HCT116 (cell line): ENCODE measurements around the gene GALNT5. TPM values are rescaled to one million over a fixed set of nuclear protein-coding genes. Genes with fewer than 3 reads are reported as not detected.

ENCODE experiments used
- ATAC-seq: fragments of 200-7000 bp; cut with Tn5 transposase; 2 replicates; pipeline ENCODE4 v1.9.1; 2020; ENCODE audit warnings: mild to moderate bottlenecking, moderate library complexity
- BruUV-seq: library from RNA; stranded (reverse); fragments of 400-500 nt; replicated peaks from 2 replicates; lab custom pipeline; 2021; lab: Mats Ljungman, UMichigan
- CTCF ChIA-PET: fragments of 300-600 bp; sonication (Branson Sonifier 250); formaldehyde crosslinking; loops from one replicate; lab custom pipeline; 2021; ENCODE audit warnings: antibody characterized with exemption; lab: Charles Lee
- POLR2A ChIA-PET: fragments of 300-600, 350-600 bp; sonication (Branson Sonifier 250); formaldehyde crosslinking; loops from one replicate; lab custom pipeline; 2021; ENCODE audit warnings: antibody characterized with exemption; lab: Charles Lee
- RAD21 ChIA-PET, 2 experiments: fragments of 300-600 bp; sonication (Branson Sonifier 250); formaldehyde crosslinking; loops; one replicate each; lab custom pipeline; 2023; ENCODE audit warnings: low total read pairs in 2 of 2; ENCODE audit not compliant: uncharacterized antibody in 2 of 2, unreplicated experiment in 2 of 2, low non-redundant PET in 1 of 2; lab: Charles Lee
- DNase-seq: peaks from one replicate; pipeline ENCODE4 v3.0.0-alpha.2; 2010; ENCODE audit warnings: low read depth, low spot score
- H2AFZ ChIP-seq: fragments of 200-600 bp; shearing (Covaris generic), sonication (generic); 2 replicates; pipeline ENCODE4 v1.6.1; 2017; ENCODE audit warnings: low read depth, mixed run types, mixed read lengths, antibody characterized with exemption, low read length; ENCODE audit not compliant: poor library complexity, severe bottlenecking
- H3K27ac ChIP-seq: 2 replicates; pipeline ENCODE4 v1.5.1; 2012; ENCODE audit warnings: low read depth, low read length
- H3K27me3 ChIP-seq: fragments of 200-600 bp; sonication (generic); 2 replicates; pipeline ENCODE4 v1.6.1; 2016; ENCODE audit warnings: mixed run types, low read length, mixed read lengths; ENCODE audit not compliant: insufficient read depth
- H3K36me3 ChIP-seq, 2 experiments: fragments of 200-500 bp in 1 of 2; fragments of 200-600 bp in 1 of 2; sonication (Bioruptor generic) in 1 of 2; sonication (generic) in 1 of 2; 2 replicates each; pipeline versions ENCODE4 v1.5.1 to v1.6.1; 2014 to 2016; ENCODE audit warnings: low read length in 2 of 2, inconsistent platforms in 1 of 2, mixed read lengths in 1 of 2, mixed run types in 1 of 2; ENCODE audit not compliant: insufficient read depth in 2 of 2, control insufficient read depth in 1 of 2
- H3K4me1 ChIP-seq, 2 experiments: fragments of 200-600 bp in 1 of 2; sonication (generic) in 1 of 2; 2 replicates each; pipeline versions ENCODE4 v1.5.1 to v1.6.1; 2012 to 2017; ENCODE audit warnings: low read length in 2 of 2, inconsistent platforms in 1 of 2, mild to moderate bottlenecking in 1 of 2, mixed read lengths in 1 of 2, mixed run types in 1 of 2, moderate library complexity in 1 of 2; ENCODE audit not compliant: insufficient read depth in 2 of 2, control insufficient read depth in 1 of 2
- H3K4me2 ChIP-seq: fragments of 200-600 bp; sonication (generic); 2 replicates; pipeline ENCODE4 v1.6.1; 2017; ENCODE audit warnings: mixed run types, low read length, mixed read lengths
- H3K4me3 ChIP-seq, 2 experiments: fragments of 200-600 bp in 1 of 2; sonication (generic) in 1 of 2; replicated peaks in 1 of 2; 2 replicates each; pipeline ENCODE4 v1.5.1; 2011 to 2016; ENCODE audit warnings: low read length in 2 of 2, control low read depth in 1 of 2, low read depth in 1 of 2, mild to moderate bottlenecking in 1 of 2, mixed read lengths in 1 of 2, mixed run types in 1 of 2
- H3K79me2 ChIP-seq: fragments of 200-600 bp; sonication (generic); 2 replicates; pipeline ENCODE4 v1.6.1; 2017; ENCODE audit warnings: mild to moderate bottlenecking, mixed run types, low read length, moderate library complexity, mixed read lengths; ENCODE audit not compliant: insufficient read depth
- H3K9ac ChIP-seq: fragments of 200-600 bp; sonication (generic); 2 replicates; pipeline ENCODE4 v1.6.1; 2016; ENCODE audit warnings: low read length, mixed read lengths
- H3K9me2 ChIP-seq: fragments of 200-600 bp; sonication (generic), shearing (Covaris generic); 2 replicates; pipeline ENCODE4 v1.6.1; 2017; ENCODE audit warnings: mixed run types, mild to moderate bottlenecking, moderate library complexity; ENCODE audit not compliant: insufficient read depth
- H3K9me3 ChIP-seq, 2 experiments: fragments of 200-500 bp in 1 of 2; fragments of 200-600 bp in 1 of 2; sonication (Bioruptor generic) in 1 of 2; sonication (generic) in 1 of 2; 2 replicates each; pipeline ENCODE4 v1.6.1; 2014 to 2017; ENCODE audit warnings: low read length in 2 of 2, mixed read lengths in 2 of 2, inconsistent platforms in 1 of 2, low read depth in 1 of 2, mild to moderate bottlenecking in 1 of 2, mixed run types in 1 of 2, moderate library complexity in 1 of 2; ENCODE audit not compliant: control insufficient read depth in 1 of 2, insufficient read depth in 1 of 2
- H4K20me1 ChIP-seq: fragments of 200-600 bp; sonication (generic), shearing (Covaris generic); 2 replicates; pipeline ENCODE4 v1.6.1; 2017; ENCODE audit warnings: mixed run types, mild to moderate bottlenecking, moderate library complexity; ENCODE audit not compliant: insufficient read depth
- CEBPB ChIP-seq: IDR thresholded peaks from 2 replicates; pipeline ENCODE4 v1.6.1; 2012; ENCODE audit warnings: low read depth
- CTCF ChIP-seq, 3 experiments: fragments of 200-600 bp in 1 of 3; sonication (generic) in 1 of 3; IDR thresholded peaks in 2 of 3; conservative IDR thresholded peaks in 1 of 3; 2 replicates each; pipeline ENCODE4 v1.5.1; 2012 to 2017; ENCODE audit warnings: low read depth in 2 of 3, low read length in 2 of 3, antibody characterized with exemption in 1 of 3, borderline replicate concordance in 1 of 3, control low read depth in 1 of 3, mild to moderate bottlenecking in 1 of 3, mixed read lengths in 1 of 3, mixed run types in 1 of 3, moderate library complexity in 1 of 3; ENCODE audit not compliant: insufficient read depth in 1 of 3
- EGR1 ChIP-seq: IDR thresholded peaks from 2 replicates; pipeline ENCODE4 v1.6.1; 2012; ENCODE audit warnings: low read depth
- ELF1 ChIP-seq: IDR thresholded peaks from 2 replicates; pipeline ENCODE4 v1.6.1; 2012; ENCODE audit warnings: low read depth, borderline replicate concordance
- EZH2 ChIP-seq: fragments of 200-600 bp; sonication (generic); IDR thresholded peaks from 2 replicates; pipeline ENCODE4 v1.6.1; 2017; ENCODE audit warnings: antibody characterized with exemption, mixed run types
- EZH2phosphoT487 ChIP-seq: fragments of 200-600 bp; IDR thresholded peaks from 2 replicates; pipeline ENCODE4 v1.6.1; 2018; ENCODE audit warnings: antibody characterized with exemption, borderline replicate concordance
- FOSL1 ChIP-seq: IDR thresholded peaks from 2 replicates; pipeline ENCODE4 v1.6.1; 2012; ENCODE audit warnings: low read depth
- JUND ChIP-seq: IDR thresholded peaks from 2 replicates; pipeline ENCODE4 v1.6.1; 2012
- POLR2AphosphoS5 ChIP-seq: IDR thresholded peaks from 2 replicates; pipeline ENCODE4 v1.6.1; 2011; ENCODE audit warnings: mild to moderate bottlenecking, low read depth, low read length, moderate library complexity
- RAD21 ChIP-seq: IDR thresholded peaks from 2 replicates; pipeline ENCODE4 v1.6.1; 2012; ENCODE audit warnings: low read depth, mild to moderate bottlenecking
- SIN3A ChIP-seq: IDR thresholded peaks from 2 replicates; pipeline ENCODE4 v1.6.1; 2012; ENCODE audit warnings: low read depth
- SP1 ChIP-seq: IDR thresholded peaks from 2 replicates; pipeline ENCODE4 v1.6.1; 2012; ENCODE audit warnings: low read depth
- SRF ChIP-seq: IDR thresholded peaks from 2 replicates; pipeline ENCODE4 v1.6.1; 2012; ENCODE audit warnings: low read depth
- TCF7L2 ChIP-seq: IDR thresholded peaks from 2 replicates; pipeline ENCODE4 v1.7.0; 2011; ENCODE audit warnings: borderline replicate concordance, inconsistent platforms; ENCODE audit not compliant: insufficient read depth, insufficient read length; ENCODE audit errors: extremely low read depth
- YY1 ChIP-seq: IDR thresholded peaks from 2 replicates; pipeline ENCODE4 v1.6.1; 2011; ENCODE audit warnings: low read length, low read depth, moderate library complexity, mild to moderate bottlenecking; ENCODE audit not compliant: insufficient replicate concordance; ENCODE audit errors: extremely low read depth
- ZFX ChIP-seq: fragments of 450-650 bp; IDR thresholded peaks from 2 replicates; pipeline ENCODE4 v1.6.1; 2017
- ZNF274 ChIP-seq: fragments of 200-500 bp; sonication (Bioruptor generic); IDR thresholded peaks from 2 replicates; pipeline ENCODE4 v1.6.1; 2014; ENCODE audit warnings: mild to moderate bottlenecking, low read depth, low read length, inconsistent platforms
- intact Hi-C: fragments of 100-400 bp; cut with micrococcal nuclease; formaldehyde crosslinking; loops from 2 replicates; pipeline ENCODE4 v1.10.0; 2022
- total RNA-seq: library from RNA; stranded (reverse); gene quantifications from one replicate; pipeline ENCODE4 v1.2.1, GENCODE V29; 2021; ENCODE audit not compliant: unreplicated experiment
- TF ChIP-seq, protein P1 (sequence below): IDR thresholded peaks from 2 replicates; pipeline ENCODE4 v1.6.1; 2012

Gene GALNT5
- total RNA-seq, 1 experiment from 2014 or later = 3.9 TPM

- BruUV-seq = no TSS peak
- ATAC-seq = no peak
- intact Hi-C loops = no loop called here
These were observed 19.2 kb upstream of the GALNT5 start for GRCh38 chr2:157238296-157238695.

DNA sequence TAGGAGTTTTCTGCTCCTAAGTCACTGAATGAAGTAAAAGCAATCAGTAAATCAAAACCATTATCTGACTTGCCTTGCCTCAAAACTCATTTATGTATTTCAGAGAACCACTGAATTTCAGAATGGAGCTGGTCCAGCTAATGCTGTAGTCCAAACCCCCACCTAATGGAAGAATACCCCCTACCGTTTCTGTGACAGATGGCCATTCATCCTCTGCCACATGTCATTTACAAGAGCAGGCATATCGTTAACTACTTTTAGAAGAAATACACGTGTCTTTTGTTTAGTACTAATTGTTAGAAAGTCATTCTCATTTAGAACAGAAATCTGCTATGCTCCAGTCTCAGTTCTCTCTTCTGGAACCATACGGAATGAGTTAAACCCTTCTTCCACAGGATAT, 12.8 kb upstream of the GALNT5 start:
- H3K9me2 ChIP-seq = no peaks in the 10 kb centered on the region
- no peak overlapping the region for H3K27ac ChIP-seq
- CTCF ChIA-PET = no interaction called here
- RAD21 ChIA-PET = no interaction called here
- no peak overlapping the region for H3K4me3 ChIP-seq
- peaks cover 15 to 53% of the 10 kb centered on the region in 2 experiments for H3K4me1 ChIP-seq
- TF ChIP-seq CTCF (IDR thresholded peaks at IDR 0.05 in 2 of 3, conservative IDR thresholded peaks at IDR 0.05 in 1 of 3; ENCODE audit: borderline replicate concordance in 1 of 3, insufficient read depth in 1 of 3, low read depth in 2 of 3, low read length in 2 of 3) = no peak
- TF ChIP-seq SRF = no peak
- TF ChIP-seq JUND = no peak
- no peak for TF ChIP-seq SP1
- no peak for TF ChIP-seq EGR1
- no peak for TF ChIP-seq YY1
- TF ChIP-seq, protein P1, sequence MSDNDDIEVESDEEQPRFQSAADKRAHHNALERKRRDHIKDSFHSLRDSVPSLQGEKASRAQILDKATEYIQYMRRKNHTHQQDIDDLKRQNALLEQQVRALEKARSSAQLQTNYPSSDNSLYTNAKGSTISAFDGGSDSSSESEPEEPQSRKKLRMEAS = no peak
- no peak for TF ChIP-seq ZFX
- TF ChIP-seq EZH2 = no peak
- TF ChIP-seq SIN3A = no peak
- TF ChIP-seq FOSL1 = no peak
- TF ChIP-seq ZNF274 = no peak
- TF ChIP-seq POLR2AphosphoS5 = no peak
- no peak for TF ChIP-seq EZH2phosphoT487
- TF ChIP-seq CEBPB = no peak
- H3K36me3 ChIP-seq = no peaks in the 10 kb centered on the region
- H3K79me2 ChIP-seq = no peaks in the 10 kb centered on the region
- H3K9ac ChIP-seq = no peak overlapping the region
- no peaks in the 10 kb centered on the region for H3K27me3 ChIP-seq
- ATAC-seq = no peak
- H3K4me2 ChIP-seq = peak overlapping the region; percentile 73; the same call in 1 of the 2 replicates
- no TSS peak for BruUV-seq
- no peak for DNase-seq
- H4K20me1 ChIP-seq = no peaks in the 10 kb centered on the region
- peak overlapping the region; percentile 50 for H2AFZ ChIP-seq
- POLR2A ChIA-PET = no interaction called here
- intact Hi-C loops = no loop called here
- no peaks in the 10 kb centered on the region for H3K9me3 ChIP-seq

More at GRCh38 chr2:157238296-157238695, 19.2 kb upstream of the GALNT5 start:
- H3K36me3 ChIP-seq = no peaks in the 10 kb centered on the region
- H4K20me1 ChIP-seq = no peaks in the 10 kb centered on the region
- no peak overlapping the region for H3K4me3 ChIP-seq
- H3K27ac ChIP-seq = no peak overlapping the region
- no peaks in the 10 kb centered on the region for H3K27me3 ChIP-seq
- H3K9ac ChIP-seq = no peak overlapping the region
- ChIA-PET POLR2A (no interaction called here), RAD21 (no interaction called here), CTCF (no interaction called here)
- no peak overlapping the region for H2AFZ ChIP-seq
- H3K9me3 ChIP-seq = no peaks in the 10 kb centered on the region
- H3K4me2 ChIP-seq = no peak overlapping the region
- peaks cover 0 to 5% of the 10 kb centered on the region in 2 experiments; a peak in 1 of 4 replicates for H3K4me1 ChIP-seq
- no peak for DNase-seq
- no peaks in the 10 kb centered on the region for H3K79me2 ChIP-seq
- H3K9me2 ChIP-seq = peaks cover 5% of the 10 kb centered on the region; the same call in 1 of the 2 replicates
- no peak for TF ChIP-seq YY1
- TF ChIP-seq EGR1 = no peak
- no peak for TF ChIP-seq ELF1
- no peak for TF ChIP-seq RAD21
- TF ChIP-seq ZNF274 = no peak
- no peak for TF ChIP-seq SIN3A
- no peak for TF ChIP-seq SP1
- TF ChIP-seq ZFX = no peak
- TF ChIP-seq TCF7L2 = no peak
- TF ChIP-seq CEBPB = no peak
- no peak for TF ChIP-seq POLR2AphosphoS5
